Mesothelial cell of epicardium (in vitro differentiated cells): ENCODE data around the gene FHL3. TPM values are rescaled to one million over a fixed set of nuclear protein-coding genes. Genes with fewer than 3 reads are reported as not detected.
A peak's percentile ranks its signal among the peaks of the same experiment; 100 is the strongest.

ENCODE experiments used
- DNase-seq, 2 experiments: peaks; one replicate each; pipeline ENCODE4 v3.0.0; 2021; ENCODE audit warnings: low spot score in 2 of 2; ENCODE audit not compliant: unreplicated experiment in 2 of 2
- H3K27ac Mint-ChIP-seq: 2 replicates; pipeline ENCODE4 v1.8.0; 2021; ENCODE audit warnings: mixed read lengths
- H3K27me3 Mint-ChIP-seq: 2 replicates; pipeline ENCODE4 v1.8.0; 2021; ENCODE audit warnings: low read depth, mixed read lengths
- H3K36me3 Mint-ChIP-seq: 2 replicates; pipeline ENCODE4 v1.8.0; 2021; ENCODE audit warnings: mixed read lengths
- H3K4me1 Mint-ChIP-seq: 2 replicates; pipeline ENCODE4 v1.8.0; 2021; ENCODE audit warnings: mixed read lengths
- H3K4me3 Mint-ChIP-seq: 2 replicates; pipeline ENCODE4 v1.8.0; 2021; ENCODE audit warnings: mild to moderate bottlenecking, moderate library complexity, mixed read lengths
- H3K9me3 Mint-ChIP-seq: 2 replicates; pipeline ENCODE4 v1.8.0; 2021; ENCODE audit warnings: mixed read lengths
- CTCF ChIP-seq: fragments of 200-600 bp; sonication (generic); IDR thresholded peaks from one replicate; pipeline ENCODE4 v1.5.0; 2021; ENCODE audit warnings: antibody characterized with exemption; ENCODE audit not compliant: unreplicated experiment
- total RNA-seq: library from RNA; stranded (reverse); gene quantifications from 3 replicates; pipeline ENCODE4 v1.2.1, GENCODE V29; 2021

Gene FHL3
- total RNA-seq, 1 donor from 2014 or later, result 50.6 TPM

DNA sequence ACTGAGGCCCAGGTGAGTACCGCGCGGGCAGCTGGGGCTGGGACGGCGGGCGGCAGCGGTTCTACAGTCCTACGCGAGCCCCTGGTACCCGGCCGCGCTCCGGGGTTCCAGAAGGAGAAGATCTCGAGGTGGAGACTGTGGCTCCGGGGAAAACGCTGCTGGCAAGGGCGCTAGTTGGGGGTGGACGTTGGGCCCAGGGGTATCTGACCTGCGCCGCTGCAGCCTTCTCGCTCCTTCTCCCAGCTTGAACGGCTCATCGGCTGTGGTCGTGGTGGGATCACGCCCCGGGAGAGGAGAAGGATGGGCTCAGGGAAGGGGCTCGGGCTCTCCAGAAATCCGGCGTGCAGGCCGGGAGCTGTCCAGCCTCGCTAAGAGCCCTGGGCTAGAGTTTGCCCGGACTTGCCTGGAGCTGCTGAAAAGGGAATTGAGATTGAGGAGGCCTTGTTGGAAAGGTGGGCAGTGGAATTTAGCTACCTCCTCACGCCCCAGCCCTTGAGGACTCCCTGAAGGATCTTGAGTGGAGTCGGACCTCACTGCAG is 42.4 kb upstream of the FHL3 start:
- H3K27ac Mint-ChIP-seq, result no peak overlapping the region
- no peak for TF ChIP-seq CTCF
- no peaks in the 10 kb centered on the region for H3K36me3 Mint-ChIP-seq
- no peaks in the 10 kb centered on the region for H3K9me3 Mint-ChIP-seq
- H3K4me1 Mint-ChIP-seq, result peaks cover 9% of the 10 kb centered on the region
- peak overlapping the region; percentile 65 for H3K4me3 Mint-ChIP-seq
- no peak for DNase-seq
- peaks cover 80% of the 10 kb centered on the region for H3K27me3 Mint-ChIP-seq

GRCh38 chr1:38046884-38047602 is 41.7 kb upstream of the FHL3 start:
- Mint-ChIP-seq H3K36me3 (no peaks in the 10 kb centered on the region), H3K27ac (no peak overlapping the region), H3K4me3 (peak overlapping the region; percentile 65), H3K4me1 (peaks cover 9% of the 10 kb centered on the region), H3K27me3 (peaks cover 80% of the 10 kb centered on the region), H3K9me3 (no peaks in the 10 kb centered on the region)
- no peak for TF ChIP-seq CTCF
- DNase-seq, result peak; percentile 66 to 72

DNA sequence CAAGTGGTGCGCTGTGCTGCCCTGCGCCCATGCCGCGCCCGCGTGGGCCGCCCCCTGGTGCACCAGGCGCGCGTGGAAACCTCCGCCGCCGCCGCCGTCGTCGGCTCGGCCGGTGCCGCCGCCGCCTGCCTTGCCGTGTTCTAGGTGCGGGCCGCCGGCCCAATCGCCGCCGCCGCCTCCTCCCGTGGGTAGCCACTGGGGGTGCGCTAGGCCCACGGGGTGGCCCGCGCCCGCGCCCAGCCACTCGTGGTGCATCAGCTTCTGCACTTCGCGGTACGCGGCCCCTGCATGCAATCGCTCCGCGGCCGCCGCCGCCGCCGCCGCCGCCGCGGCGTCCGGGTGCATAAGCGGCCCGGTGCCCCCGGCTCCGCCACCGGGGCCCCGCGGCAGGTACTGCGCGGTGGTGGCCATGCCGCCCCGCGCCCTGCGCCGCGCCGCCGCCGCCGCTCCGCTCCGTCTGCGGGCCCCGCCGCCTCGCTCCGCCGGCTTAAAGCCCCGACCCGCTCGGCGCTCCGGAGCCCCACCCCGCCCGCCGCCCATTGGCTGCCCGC is 41.1 kb upstream of the FHL3 start, which contains the start of gene POU3F1:
Gene POU3F1 (minus strand): TSS at position 461 of the 551 bp plus-strand sequence. CDS start 50 bp downstream, at position 411.
- Mint-ChIP-seq H3K4me1 (peaks cover 9% of the 10 kb centered on the region), H3K9me3 (no peaks in the 10 kb centered on the region), H3K4me3 (peak within 1 kb of the TSS; percentile 65), H3K36me3 (no peaks in the 10 kb centered on the region), H3K27me3 (peaks cover 80% of the 10 kb centered on the region), H3K27ac (no peak within 1 kb of the TSS)
- no peak for DNase-seq
- no peak for TF ChIP-seq CTCF

DNA sequence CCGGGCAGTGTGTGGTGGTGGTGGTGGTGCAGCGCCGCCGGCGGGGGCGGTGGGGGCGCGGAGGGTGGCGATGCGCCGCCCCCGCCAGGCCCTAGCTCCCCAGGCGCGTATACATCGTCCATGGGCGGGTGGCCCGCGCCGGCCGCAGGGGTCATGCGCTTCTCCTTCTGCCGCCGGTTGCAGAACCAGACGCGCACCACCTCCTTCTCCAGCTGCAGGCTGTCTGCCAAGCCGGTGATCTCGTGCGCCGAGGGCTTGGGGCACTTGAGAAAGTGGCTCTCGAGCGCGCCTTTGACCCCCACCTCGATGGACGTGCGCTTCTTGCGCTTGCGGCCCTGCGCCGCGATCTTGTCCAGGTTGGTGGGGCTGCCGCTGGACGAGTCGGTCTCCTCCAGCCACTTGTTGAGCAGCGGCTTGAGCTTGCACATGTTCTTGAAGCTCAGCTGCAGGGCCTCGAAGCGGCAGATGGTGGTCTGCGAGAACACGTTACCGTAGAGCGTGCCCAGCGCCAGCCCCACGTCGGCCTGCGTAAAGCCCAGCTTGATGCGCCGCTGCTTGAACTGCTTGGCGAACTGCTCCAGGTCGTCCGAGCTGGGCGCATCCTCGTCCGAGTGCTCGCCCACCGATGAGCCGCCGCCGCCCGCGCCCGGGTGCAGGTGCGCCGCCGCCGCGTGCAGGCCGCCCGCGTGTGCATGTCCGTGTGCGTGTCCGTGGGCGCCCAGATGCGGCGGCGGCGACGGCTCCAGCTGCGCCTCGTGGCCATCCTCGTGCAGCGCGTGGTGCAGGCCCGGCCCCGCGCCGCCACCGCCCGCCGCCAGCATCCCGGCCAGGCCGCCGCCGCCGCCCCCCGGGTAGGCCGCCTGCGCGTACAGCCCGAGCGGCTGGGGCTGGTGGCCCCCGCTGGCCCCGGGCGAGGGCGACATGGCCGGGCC is 40.4 kb upstream of the FHL3 start:
- TF ChIP-seq CTCF, result no peak
- Mint-ChIP-seq H3K36me3 (no peaks in the 10 kb centered on the region), H3K27ac (no peak overlapping the region), H3K9me3 (no peaks in the 10 kb centered on the region), H3K27me3 (peaks cover 82% of the 10 kb centered on the region), H3K4me1 (peaks cover 9% of the 10 kb centered on the region), H3K4me3 (peak overlapping the region; percentile 43)
- no peak for DNase-seq
